OCI-LY7 (cell line): Measurements from ENCODE around the gene CD22. TPM values are rescaled to one million over a fixed set of nuclear protein-coding genes. Genes with fewer than 3 reads are reported as not detected.
"Not testable (repeated sequence)": the region's sequence is repeated elsewhere in the genome, so short reads cannot be mapped to it uniquely, and the experiment has no call there.

Experiments
- BruUV-seq: library from RNA; stranded (reverse); fragments of 400-500 nt; replicated peaks from 2 replicates; lab custom pipeline; 2021; lab: Mats Ljungman, UMichigan
- CTCF ChIA-PET: fragments of 300-600 bp; sonication (Branson Sonifier 250); formaldehyde crosslinking; loops from one replicate; lab custom pipeline; 2022; ENCODE audit warnings: antibody characterized with exemption; ENCODE audit not compliant: unreplicated experiment; lab: Charles Lee
- POLR2A ChIA-PET: fragments of 300-600 bp; sonication (Branson Sonifier 250); formaldehyde crosslinking; loops from one replicate; lab custom pipeline; 2022; ENCODE audit warnings: antibody characterized with exemption; lab: Charles Lee
- DNase-seq: peaks from one replicate; pipeline ENCODE4 v3.0.0-alpha.2; 2015; ENCODE audit warnings: low spot score
- H2AFZ ChIP-seq: fragments of 200-600 bp; sonication (generic), shearing (Covaris generic); 2 replicates; pipeline ENCODE4 v1.6.1; 2014; ENCODE audit warnings: mild to moderate bottlenecking, antibody characterized with exemption, low read length, moderate library complexity
- H3K27ac ChIP-seq: fragments of 200-600 bp; sonication (generic); 2 replicates; pipeline ENCODE4 v1.5.1; 2014; ENCODE audit warnings: mixed run types, low read depth, mild to moderate bottlenecking, moderate library complexity, low read length, inconsistent platforms; ENCODE audit not compliant: poor library complexity, severe bottlenecking
- H3K36me3 ChIP-seq: fragments of 200-600 bp; sonication (generic); 2 replicates; pipeline ENCODE4 v1.6.1; 2014; ENCODE audit warnings: mild to moderate bottlenecking, antibody characterized with exemption, low read length, moderate library complexity, mixed read lengths; ENCODE audit not compliant: insufficient read depth
- H3K4me1 ChIP-seq: fragments of 200-600 bp; sonication (generic); 2 replicates; pipeline ENCODE4 v1.5.1; 2014; ENCODE audit warnings: mild to moderate bottlenecking, low read length; ENCODE audit not compliant: insufficient read depth, poor library complexity, severe bottlenecking
- H3K4me2 ChIP-seq: fragments of 200-600 bp; sonication (generic); 2 replicates; pipeline ENCODE4 v1.6.1; 2014; ENCODE audit warnings: mild to moderate bottlenecking, low read length
- H3K4me3 ChIP-seq: fragments of 200-600 bp; sonication (generic); 2 replicates; pipeline ENCODE4 v1.5.1; 2014; ENCODE audit warnings: mild to moderate bottlenecking, low read depth, low read length; ENCODE audit not compliant: poor library complexity, severe bottlenecking
- H3K79me2 ChIP-seq: fragments of 200-600 bp; sonication (generic); 2 replicates; pipeline ENCODE4 v1.6.1; 2016; ENCODE audit warnings: low read depth, mild to moderate bottlenecking, low read length, moderate library complexity, mixed read lengths; ENCODE audit not compliant: insufficient read depth
- H3K9me2 ChIP-seq: fragments of 200-600 bp; sonication (generic); 2 replicates; pipeline ENCODE4 v1.6.1; 2016; ENCODE audit warnings: mild to moderate bottlenecking, low read length, mixed read lengths; ENCODE audit not compliant: insufficient read depth
- H3K9me3 ChIP-seq: fragments of 200-600 bp; sonication (generic); 2 replicates; pipeline ENCODE4 v1.6.1; 2014; ENCODE audit warnings: mild to moderate bottlenecking, mixed run types, low read length, mixed read lengths
- H4K20me1 ChIP-seq: fragments of 200-600 bp; sonication (generic); 2 replicates; pipeline ENCODE4 v1.6.1; 2014; ENCODE audit warnings: mild to moderate bottlenecking, antibody characterized with exemption, low read length, moderate library complexity, mixed read lengths; ENCODE audit not compliant: insufficient read depth
- EZH2phosphoT487 ChIP-seq: fragments of 200-600 bp; sonication (generic); IDR thresholded peaks from 2 replicates; pipeline ENCODE4 v1.6.1; 2018; ENCODE audit warnings: low read depth, borderline replicate concordance, mild to moderate bottlenecking, mixed run types, antibody characterized with exemption, low read length, moderate library complexity, mixed read lengths
- intact Hi-C: fragments of 100-400 bp; cut with micrococcal nuclease; formaldehyde crosslinking; loops from one replicate; pipeline ENCODE4 v1.10.0; 2022; ENCODE audit not compliant: unreplicated experiment
- total RNA-seq, 2 experiments: library from RNA; depleted of rRNA in 1 of 2; stranded (reverse); fragments of >200 nt in 1 of 2; shearing (Covaris generic) in 1 of 2; gene quantifications; 2 replicates each; pipeline ENCODE4 v1.2.3, GENCODE V29; 2014 to 2022
- TF ChIP-seq, protein P1 (sequence below): fragments of 200-600 bp; sonication (generic); conservative IDR thresholded peaks from 2 replicates; pipeline ENCODE4 v1.5.1; 2014; ENCODE audit warnings: mild to moderate bottlenecking, antibody characterized with exemption, low read length, moderate library complexity, mixed read lengths

Gene CD22
- total RNA-seq, 2 experiments from 2014 or later: 413 to 972 TPM

DNA sequence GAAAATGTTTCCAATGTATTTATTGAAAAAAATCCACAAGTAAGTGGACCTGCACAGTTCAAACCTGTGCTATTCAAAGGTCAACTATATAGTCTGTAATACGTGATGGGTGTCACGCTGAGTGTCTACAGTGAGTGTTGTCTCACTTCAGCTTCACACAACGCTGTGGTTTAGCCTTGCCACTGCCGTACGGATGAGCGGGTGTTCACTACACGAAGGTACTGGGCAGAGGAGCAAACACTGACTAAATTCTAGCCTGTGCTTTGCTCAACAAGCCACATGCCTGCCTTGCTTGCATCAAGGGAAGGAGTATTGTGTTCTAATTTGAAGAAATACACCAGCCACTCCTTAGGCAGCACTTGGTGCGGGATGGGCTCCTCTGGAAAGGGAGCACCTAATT, 25.9 kb downstream of the CD22 start:
- POLR2A ChIA-PET: interaction anchor here (0.6 kb wide), 1 partner anchor 211 kb away, joined by 4 read pairs; no protein-coding TSS in a partner anchor
- no peaks in the 10 kb centered on the region for H3K9me3 ChIP-seq

DNA sequence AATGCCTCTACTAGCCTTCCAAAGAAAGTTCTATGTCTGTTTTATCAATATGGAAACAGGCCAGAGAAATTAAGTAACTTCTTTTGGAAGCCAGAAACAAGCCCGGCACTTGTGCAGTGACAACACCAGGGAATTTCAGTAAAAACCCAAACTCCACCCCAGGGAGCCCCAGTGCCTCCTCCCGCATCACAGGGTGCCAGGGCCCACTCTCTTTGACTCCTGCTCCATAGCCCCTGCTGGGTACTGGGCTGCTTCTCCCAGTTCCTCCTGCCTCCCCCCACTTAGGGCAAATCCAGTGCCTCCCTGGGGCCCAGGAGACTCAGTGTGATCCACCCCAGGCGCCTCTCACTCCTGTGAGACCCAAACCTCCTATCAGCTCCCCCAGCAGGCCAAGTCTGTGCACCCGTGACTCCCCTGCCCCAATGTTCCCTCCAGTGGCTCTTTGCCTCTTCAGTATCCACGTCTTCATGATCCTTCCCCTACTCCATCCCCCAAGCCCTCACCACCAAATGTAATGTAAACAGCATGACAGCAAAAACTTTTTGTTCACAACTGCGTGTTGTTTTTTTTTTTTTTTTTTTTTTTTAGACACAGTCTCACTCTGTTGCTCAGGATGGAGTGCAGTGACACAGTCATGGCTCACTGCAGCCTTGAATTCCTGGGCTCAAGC, 26.9 kb downstream of the CD22 start:
- Histone ChIP-seq H3K36me3 (peaks cover 4% of the 10 kb centered on the region; the same call in 1 of the 2 replicates), H3K9me3 (no peaks in the 10 kb centered on the region), H3K79me2 (no peaks in the 10 kb centered on the region), H3K4me3 (no peak overlapping the region), H4K20me1 (no peaks in the 10 kb centered on the region), H3K4me2 (no peak overlapping the region), H3K9me2 (no peaks in the 10 kb centered on the region), H2AFZ (no peak overlapping the region), H3K4me1 (peaks cover 26% of the 10 kb centered on the region), H3K27ac (no peak overlapping the region)
- intact Hi-C loops: no loop called here
- TF ChIP-seq EZH2phosphoT487: no peak
- TF ChIP-seq, protein P1, sequence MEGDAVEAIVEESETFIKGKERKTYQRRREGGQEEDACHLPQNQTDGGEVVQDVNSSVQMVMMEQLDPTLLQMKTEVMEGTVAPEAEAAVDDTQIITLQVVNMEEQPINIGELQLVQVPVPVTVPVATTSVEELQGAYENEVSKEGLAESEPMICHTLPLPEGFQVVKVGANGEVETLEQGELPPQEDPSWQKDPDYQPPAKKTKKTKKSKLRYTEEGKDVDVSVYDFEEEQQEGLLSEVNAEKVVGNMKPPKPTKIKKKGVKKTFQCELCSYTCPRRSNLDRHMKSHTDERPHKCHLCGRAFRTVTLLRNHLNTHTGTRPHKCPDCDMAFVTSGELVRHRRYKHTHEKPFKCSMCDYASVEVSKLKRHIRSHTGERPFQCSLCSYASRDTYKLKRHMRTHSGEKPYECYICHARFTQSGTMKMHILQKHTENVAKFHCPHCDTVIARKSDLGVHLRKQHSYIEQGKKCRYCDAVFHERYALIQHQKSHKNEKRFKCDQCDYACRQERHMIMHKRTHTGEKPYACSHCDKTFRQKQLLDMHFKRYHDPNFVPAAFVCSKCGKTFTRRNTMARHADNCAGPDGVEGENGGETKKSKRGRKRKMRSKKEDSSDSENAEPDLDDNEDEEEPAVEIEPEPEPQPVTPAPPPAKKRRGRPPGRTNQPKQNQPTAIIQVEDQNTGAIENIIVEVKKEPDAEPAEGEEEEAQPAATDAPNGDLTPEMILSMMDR: no peak
- ChIA-PET CTCF (no interaction called here), POLR2A (interaction anchor here (1.8 kb wide), 1 partner anchor 103 kb away, joined by 4 read pairs; no protein-coding TSS in a partner anchor)
- DNase-seq: no peak
- BruUV-seq: no TSS peak

More for the DNA sequence above, 25.9 kb downstream of the CD22 start:
- TF ChIP-seq EZH2phosphoT487: no peak
- TF ChIP-seq, protein P1: no peak
- DNase-seq: no peak
- H3K36me3 ChIP-seq: peaks cover 4% of the 10 kb centered on the region; the same call in 1 of the 2 replicates
- H4K20me1 ChIP-seq: no peaks in the 10 kb centered on the region
- no TSS peak for BruUV-seq
- no peak overlapping the region for H3K4me2 ChIP-seq
- intact Hi-C loops: no loop called here
- no peaks in the 10 kb centered on the region for H3K79me2 ChIP-seq
- H3K4me3 ChIP-seq: no peak overlapping the region
- no peak overlapping the region for H2AFZ ChIP-seq
- H3K9me2 ChIP-seq: no peaks in the 10 kb centered on the region
- H3K27ac ChIP-seq: no peak overlapping the region
- H3K4me1 ChIP-seq: peaks cover 37% of the 10 kb centered on the region
- CTCF ChIA-PET: no interaction called here

DNA sequence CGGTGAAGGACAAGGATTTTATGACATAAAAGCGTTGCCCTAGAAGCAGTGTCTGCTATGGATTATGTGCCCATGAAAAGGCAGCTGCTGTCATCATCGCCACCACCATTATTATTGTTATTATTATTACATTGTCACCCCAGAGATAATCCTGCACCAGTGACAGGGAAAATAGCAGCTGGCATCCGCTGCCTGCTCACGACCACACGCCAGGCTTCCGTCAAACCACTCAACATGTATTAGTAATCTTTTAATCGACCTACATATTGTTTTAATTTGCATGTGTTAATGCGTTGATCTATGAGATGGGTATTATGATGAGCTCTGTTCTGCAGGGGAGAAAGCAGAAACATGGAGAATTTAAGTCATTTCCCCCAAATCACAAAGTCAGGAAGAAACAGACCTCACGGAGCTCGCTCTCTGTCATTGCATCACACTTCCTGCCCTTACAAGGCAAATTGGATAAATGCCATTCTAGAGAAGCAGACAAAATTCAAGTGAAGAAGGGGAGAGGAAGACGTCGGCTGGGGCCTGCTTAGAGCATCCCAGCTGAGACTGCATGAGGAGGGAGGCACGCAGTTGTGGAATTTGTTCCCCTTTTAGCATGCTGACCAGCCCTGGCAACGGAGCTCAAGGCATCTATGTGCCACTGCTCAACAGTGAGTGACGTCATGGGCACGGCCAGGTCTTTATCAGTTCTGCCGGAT, 29.0 kb downstream of the CD22 start, which contains the start of gene FFAR3:
Gene FFAR3 (plus strand): TSS at position 594 of the 707 bp plus-strand sequence. CDS start 431 bp downstream, outside the sequence.
- Histone ChIP-seq H3K9me2 (no peaks in the 10 kb centered on the region), H3K4me2 (no peak within 1 kb of the TSS), H3K4me1 (peaks cover 9% of the 10 kb centered on the region), H4K20me1 (no peaks in the 10 kb centered on the region), H2AFZ (no peak within 1 kb of the TSS), H3K9me3 (no peaks in the 10 kb centered on the region), H3K36me3 (peaks cover 4% of the 10 kb centered on the region; the same call in 1 of the 2 replicates), H3K27ac (no peak within 1 kb of the TSS), H3K4me3 (no peak within 1 kb of the TSS), H3K79me2 (no peaks in the 10 kb centered on the region)
- intact Hi-C loops: no loop called here
- CTCF ChIA-PET: no interaction called here
- POLR2A ChIA-PET: no interaction called here
- no peak for DNase-seq
- TF ChIP-seq, protein P1: no peak
- no peak for TF ChIP-seq EZH2phosphoT487
- BruUV-seq: no TSS peak

DNA sequence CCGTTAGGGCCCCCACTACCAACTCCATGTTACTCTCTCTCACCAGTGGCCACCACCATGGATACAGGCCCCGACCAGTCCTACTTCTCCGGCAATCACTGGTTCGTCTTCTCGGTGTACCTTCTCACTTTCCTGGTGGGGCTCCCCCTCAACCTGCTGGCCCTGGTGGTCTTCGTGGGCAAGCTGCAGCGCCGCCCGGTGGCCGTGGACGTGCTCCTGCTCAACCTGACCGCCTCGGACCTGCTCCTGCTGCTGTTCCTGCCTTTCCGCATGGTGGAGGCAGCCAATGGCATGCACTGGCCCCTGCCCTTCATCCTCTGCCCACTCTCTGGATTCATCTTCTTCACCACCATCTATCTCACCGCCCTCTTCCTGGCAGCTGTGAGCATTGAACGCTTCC, 29.8 kb downstream of the CD22 start:
- H3K79me2 ChIP-seq, BruUV-seq, DNase-seq, intact Hi-C loops, CTCF ChIA-PET, H3K4me2 ChIP-seq, H3K4me1 ChIP-seq, H3K27ac ChIP-seq, H4K20me1 ChIP-seq, H3K9me3 ChIP-seq, POLR2A ChIA-PET, H3K4me3 ChIP-seq, H2AFZ ChIP-seq, H3K9me2 ChIP-seq, H3K36me3 ChIP-seq: not testable (repeated sequence)
